IPS DF 4.7 (cell line): ENCODE measurements around the gene ALDOC.
"Not testable (repeated sequence)": the region's sequence is repeated elsewhere in the genome, so short reads cannot be mapped to it uniquely, and the experiment has no call there.

ENCODE experiments used
- DNase-seq: peaks from one replicate; pipeline ENCODE4 v3.0.0-alpha.2; 2013; ENCODE audit warnings: low spot score; ENCODE audit errors: extremely low read depth

The ALDOC gene

DNA sequence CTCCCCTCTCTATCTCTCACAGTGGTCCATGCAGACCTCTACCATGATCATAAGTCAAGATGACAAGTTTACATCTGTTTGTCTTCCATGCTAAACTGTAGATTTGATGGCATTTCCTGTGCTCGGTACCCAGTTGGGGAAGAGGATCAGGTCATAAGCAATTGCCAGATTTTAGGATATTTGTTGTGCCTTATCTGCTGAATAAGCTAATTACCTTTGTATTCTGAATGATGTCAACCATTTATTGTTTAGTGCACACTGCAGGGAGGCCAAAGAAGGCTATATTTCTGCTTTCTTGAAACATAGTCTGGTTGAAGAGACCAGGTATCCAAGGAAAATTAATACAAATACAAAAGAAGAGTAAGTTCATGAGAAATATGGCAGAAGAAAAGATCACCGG lies 5.8 kb upstream of the ALDOC start:
- DNase-seq = no peak

DNA sequence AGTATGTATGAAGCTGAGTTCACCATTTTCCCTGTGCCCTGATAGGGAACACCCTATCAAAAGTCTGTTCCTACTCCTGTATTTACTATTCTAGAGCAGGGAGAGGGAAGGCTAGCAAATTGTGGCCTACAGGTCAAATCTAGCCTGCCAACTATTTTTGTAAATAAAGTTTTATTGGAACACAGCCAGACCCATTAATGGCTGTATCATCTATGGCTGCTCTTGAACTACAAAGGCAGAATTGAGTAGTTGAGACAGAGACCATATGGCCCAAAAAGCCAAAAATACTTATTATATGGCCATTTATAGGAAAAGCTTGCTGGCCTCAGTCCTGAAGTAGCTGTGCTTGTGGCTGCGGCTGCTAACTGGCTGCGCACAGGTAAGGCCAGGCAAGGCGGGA lies 4.3 kb upstream of the ALDOC start:
- DNase-seq = no peak

DNA sequence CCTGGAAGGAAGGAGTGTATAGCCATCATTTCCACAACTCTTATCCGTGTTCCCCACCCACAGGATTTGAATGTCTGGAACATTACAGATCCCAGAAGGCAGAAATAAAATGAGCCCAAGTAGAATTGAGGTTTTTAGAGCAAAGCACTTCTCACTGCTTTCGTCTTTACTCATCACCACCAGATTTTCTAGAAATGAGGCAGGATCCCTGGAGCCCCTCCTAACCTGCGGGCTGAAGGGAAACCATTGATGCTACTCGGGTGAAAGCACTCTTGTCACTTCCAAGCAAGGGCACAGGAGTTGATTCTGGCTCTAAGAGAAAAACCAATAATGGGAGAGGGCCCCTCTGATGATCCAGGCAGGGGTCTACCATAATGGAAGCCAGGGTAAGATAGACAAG lies 2.8 kb upstream of the ALDOC start:
- no peak for DNase-seq

DNA sequence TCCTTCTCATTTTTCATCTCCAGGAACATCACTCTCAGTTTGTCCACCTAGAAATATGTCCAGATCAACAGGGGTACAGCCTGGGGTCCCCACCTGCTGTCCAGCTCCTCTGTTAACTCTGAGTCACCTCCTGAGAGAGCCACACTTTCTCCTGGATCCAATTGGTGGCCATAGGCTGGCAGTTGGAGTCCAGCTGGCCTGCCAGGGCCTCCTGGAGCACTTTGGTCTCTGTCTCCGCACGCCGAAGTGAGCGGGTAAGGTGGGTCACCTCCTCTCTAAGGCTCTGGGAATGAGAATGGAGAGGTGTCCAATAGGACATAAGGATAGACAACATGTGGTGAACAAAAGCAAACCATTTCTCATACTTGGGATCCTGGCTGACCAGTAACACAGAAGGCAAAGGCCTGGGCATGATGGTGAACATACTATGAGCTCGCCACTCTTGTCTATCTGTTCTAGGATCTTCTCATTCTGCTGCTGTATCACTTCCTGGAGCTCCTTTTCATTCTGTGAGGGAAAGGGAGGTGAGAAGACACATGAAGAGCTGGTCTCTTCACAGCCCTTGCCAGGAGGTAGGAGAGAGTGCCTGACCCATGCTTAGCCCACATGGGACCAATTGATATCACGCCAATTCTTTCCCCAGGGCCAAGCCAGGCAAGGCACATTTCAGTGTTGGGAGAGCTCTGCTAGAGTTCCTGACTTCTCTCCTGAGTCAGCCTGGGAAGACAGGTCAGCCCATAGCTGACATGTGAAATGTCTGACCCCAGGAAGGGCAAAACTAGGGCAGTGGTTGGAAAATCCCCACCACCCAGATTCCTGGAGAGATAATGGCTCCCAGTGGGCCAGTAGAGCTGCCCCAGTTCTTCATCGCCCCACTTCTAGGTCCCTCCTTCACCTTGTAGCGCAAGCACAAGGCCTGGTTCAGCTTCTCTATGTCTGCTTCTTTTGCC lies 1.8 kb upstream of the ALDOC start:
- DNase-seq = no peak

GRCh38 chr17:28577466-28577824 lies 750 bp upstream of the ALDOC start:
- DNase-seq = no peak

- not testable (repeated sequence) for DNase-seq
Observed at GRCh38 chr17:28576016-28576415, 679 bp downstream of the ALDOC start.

DNA sequence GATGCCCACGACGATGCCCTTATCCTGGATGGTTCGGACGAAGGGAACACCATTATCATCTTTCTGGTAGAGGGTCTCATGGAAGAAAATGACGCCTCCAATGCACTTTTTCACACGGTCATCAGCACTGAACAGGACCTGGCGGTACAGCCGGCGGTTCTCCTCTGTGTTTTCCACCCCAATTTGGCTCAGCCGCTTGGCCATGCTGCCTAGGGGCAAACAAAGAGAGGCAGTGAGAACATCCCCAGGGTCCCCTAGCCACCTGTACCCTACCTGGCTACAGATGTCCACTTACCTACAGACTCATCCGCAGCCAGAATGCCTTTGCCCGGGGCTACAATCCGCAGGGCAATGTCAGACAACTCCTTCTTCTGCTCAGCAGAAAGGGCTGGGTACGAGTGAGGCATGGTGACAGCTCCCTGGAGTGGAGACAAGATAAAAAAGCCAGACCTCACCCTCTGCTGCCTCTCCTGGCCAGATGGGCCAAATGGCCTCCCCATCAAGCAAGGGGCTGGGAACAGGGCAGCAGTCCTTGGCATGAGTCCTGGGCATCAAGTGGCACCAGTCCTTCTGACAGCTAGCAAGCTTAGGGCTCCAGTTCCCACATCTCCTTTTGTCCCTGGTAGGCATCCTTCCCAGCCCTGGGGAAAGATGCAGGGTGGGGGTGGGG lies 1.4 kb downstream of the ALDOC start:
- DNase-seq = no peak

GRCh38 chr17:28574526-28574925 lies 2.2 kb downstream of the ALDOC start:
- no peak for DNase-seq

GRCh38 chr17:28573966-28574480 lies 2.7 kb downstream of the ALDOC start:
- DNase-seq = no peak

GRCh38 chr17:28573521-28573920 lies 3.2 kb downstream of the ALDOC start:
- no peak for DNase-seq

DNA sequence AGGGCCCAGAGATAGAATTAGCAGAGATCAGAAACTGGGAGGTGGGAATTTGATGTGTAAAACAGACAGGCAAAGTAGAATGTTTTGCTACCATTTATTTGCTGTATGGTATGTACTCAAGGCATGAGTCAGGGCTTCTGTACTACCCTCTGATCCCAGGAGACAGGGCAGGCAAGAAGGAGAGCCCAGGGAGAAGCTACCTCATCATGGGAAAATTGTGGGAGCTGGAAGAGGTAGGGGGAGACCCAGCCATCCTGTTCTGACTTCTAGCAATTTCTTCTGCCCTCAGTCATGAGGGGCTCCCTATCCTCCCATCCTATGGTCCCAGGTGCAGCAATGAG lies 3.7 kb downstream of the ALDOC start:
- no peak for DNase-seq

DNA sequence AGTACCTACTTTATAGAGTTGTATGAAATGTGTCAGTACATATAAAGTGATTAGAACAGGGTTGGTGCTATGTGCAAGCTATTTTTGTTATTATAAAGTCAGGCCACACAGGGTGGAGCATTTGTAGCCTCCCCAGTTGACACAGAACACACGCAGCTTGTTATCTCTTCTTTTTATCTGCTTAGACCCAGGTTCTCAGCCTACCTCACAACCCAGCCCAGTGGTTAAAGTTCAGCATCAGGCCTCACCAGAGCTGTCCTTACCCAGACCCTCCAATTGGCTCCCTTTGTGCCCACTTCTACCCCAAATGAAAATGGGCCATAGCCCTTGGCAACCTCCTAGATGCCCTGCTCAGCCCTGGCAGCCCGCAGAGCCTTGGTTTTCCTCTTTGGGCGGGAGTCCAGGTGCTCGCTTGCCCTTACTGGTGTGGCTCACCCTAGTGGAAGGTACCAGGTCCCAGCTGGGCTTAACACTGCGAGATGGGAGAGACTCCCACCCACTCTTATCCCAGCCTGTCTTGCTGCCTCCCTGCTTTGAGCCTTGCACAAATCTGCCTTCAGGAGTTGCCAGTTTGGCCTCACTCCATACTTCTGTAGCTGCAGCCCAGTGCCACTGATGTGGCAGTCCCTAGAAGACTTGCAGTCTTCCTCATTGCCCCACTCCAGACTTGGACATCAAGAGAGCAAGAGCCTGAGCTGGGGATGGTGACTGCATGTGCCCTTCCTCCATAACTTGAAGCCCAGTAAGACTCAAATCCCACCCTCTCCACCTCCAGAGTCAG lies 4.2 kb downstream of the ALDOC start:
- no peak for DNase-seq

DNA sequence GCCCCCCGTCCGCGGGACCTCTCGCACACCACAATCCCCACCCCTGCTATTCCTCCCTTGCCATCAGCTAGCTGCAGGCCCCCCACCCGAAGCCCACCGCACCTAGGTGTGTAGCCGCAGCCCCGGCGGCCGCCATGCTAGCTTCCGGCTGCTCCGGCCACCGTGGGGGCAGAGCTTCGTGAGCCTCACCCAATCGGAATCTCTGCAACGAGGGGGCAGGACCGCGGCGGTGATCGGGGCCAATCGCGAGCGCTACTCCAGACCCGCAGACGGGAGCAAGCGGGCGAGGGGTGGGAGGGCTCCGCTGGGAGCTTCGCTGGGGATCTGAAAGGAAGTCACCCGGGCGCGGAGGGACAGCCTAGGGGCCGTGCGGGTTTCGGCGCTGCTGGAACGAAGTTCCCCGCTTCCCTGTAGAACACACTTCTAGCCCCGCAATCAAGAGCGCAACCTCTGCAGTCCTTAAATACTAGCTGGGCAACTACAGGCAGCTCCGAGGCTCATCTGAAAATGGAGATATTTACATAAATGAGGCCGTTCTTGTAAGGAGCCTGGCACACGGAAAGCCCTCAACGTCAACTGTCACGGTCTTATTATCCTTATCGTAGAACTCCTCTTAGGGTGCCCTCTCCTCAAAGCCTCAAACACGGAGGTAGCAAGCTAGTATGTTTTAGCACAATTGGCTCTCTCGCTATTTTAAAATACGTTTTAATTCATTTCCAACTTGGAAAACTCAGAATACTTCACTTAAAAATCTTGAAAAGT lies 5.2 kb downstream of the ALDOC start, which contains the start of gene PIGS:
PIGS (minus strand) TSS at position 164 of the 762 bp plus-strand sequence; CDS start at position 136, 28 bp downstream.
- DNase-seq = peak; percentile 74

DNA sequence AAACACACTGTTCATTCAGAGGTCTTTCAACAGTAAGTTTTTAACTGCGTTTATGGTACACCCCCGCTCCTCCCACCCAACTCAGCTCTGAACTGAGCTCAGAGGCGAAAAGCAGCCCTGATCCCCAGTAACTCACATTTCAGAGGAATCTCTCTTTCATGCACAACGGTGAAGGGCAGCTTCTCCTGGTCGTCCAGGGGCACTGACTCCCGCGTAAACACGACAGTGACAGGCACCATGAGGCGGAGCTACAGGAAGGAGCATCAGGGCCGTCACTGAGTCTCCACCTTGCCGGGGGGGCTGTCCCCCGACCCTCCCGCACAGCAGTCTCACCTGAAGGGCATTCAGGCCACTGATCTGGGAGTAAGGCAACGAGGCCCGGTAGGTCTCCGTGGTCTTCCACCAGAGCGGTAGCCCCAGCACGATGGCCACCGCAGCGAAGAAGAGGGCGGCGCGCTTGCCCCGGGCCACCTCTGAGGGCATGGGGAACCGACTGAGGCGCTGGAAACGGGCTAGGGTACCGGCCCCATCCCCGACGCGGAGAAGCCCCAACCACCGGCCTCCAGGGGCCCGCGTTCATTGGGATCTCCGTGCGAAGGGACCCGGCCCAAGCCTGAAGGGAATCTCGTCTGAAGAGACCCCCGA lies 5.9 kb downstream of the ALDOC start:
- DNase-seq = no peak

DNA sequence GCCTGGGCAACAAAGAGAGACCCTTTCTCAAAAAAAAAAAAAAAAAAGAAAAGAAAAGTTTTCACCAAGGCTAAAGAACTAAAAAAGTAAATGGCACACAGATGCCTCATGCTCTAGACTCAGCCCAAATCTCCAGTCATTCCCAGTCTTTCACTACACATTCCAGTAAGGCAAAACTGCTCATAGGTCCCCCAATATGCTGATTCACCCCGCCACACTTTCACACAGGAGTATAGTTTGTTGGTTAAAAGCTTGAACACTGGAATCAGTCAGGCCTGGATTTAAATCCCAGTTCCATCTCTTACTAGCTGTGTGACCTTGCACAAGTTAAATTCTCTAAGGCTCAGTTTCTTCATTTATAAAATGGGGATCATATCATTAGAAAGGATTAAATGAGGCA lies 7.2 kb downstream of the ALDOC start:
- no peak for DNase-seq

GRCh38 chr17:28567604-28568003 lies 9.1 kb downstream of the ALDOC start:
- no peak for DNase-seq

- DNase-seq = no peak
Observed at GRCh38 chr17:28563475-28563874, 13.2 kb downstream of the ALDOC start.

- no peak for DNase-seq
Observed at GRCh38 chr17:28555022-28555421, 21.7 kb downstream of the ALDOC start.

GRCh38 chr17:28554565-28554964 lies 22.1 kb downstream of the ALDOC start:
- DNase-seq = no peak

DNA sequence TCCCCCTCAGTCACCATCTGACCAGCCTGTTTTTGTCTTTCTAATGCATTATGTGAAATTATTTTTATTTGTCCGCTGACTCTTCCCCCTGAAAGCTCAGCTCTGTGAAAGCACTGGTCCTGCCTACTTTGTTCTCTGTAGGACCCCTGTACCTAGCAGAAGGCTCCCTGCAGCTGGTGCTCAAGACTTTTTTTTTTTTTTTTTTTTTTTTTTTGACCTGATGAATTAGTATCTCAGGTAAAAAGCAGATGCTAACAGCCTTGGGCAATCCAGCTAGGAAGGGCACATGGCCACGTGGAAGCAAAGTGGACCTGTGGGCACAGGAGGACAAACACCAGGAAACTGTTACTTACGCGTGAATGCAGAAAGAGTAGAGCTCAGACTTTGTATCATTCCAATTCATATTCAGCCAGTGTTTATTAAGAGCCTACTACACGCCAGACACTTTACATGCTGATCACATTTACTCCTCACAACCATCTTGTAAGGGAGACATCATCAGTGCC lies 23.6 kb downstream of the ALDOC start:
- no peak for DNase-seq
